Measurements from ENCODE around the gene RPP30.
"Not testable (repeated sequence)": the region's sequence is repeated elsewhere in the genome, so short reads cannot be mapped to it uniquely, and the experiment has no call there.

The RPP30 gene

GRCh38 chr10:90917968-90918318 lies 46.2 kb downstream of the RPP30 start:
- DNase-seq: no peak

GRCh38 chr10:90919683-90920574 lies 48.2 kb downstream of the RPP30 start:
- no peak for DNase-seq

- no peak for DNase-seq
Observed at GRCh38 chr10:90920986-90921666, 49.4 kb downstream of the RPP30 start, which contains the start of gene ANKRD1. Gene ANKRD1 (minus strand): TSS chr10:90921087. CDS start chr10:90921027, 60 bp downstream.

GRCh38 chr10:90921906-90922305 lies 50.1 kb downstream of the RPP30 start:
- no peak for DNase-seq

- DNase-seq: no peak
Observed at GRCh38 chr10:90923111-90923731, 51.4 kb downstream of the RPP30 start.

DNA sequence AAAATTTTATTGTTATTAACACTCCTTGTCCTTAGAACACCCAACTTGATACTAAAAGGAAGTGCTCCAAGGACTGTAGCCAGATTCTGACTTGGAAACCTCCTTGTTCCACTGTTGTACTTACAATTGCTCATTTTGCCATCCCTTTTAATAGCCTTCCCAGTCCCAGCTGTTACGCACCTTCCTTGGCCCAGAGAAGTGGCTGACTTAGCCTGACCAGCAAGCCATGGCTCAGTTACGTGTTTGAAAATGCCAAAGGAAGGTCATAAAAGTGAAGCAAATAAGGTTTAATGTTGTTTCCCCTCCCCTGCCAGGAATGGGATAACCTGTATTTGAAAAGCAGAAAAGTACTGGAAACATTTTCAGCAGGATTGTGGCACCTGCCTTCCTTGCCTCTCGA lies 52.8 kb downstream of the RPP30 start:
- DNase-seq: no peak

GRCh38 chr10:90925079-90926029 lies 53.6 kb downstream of the RPP30 start:
- DNase-seq: no peak

DNA sequence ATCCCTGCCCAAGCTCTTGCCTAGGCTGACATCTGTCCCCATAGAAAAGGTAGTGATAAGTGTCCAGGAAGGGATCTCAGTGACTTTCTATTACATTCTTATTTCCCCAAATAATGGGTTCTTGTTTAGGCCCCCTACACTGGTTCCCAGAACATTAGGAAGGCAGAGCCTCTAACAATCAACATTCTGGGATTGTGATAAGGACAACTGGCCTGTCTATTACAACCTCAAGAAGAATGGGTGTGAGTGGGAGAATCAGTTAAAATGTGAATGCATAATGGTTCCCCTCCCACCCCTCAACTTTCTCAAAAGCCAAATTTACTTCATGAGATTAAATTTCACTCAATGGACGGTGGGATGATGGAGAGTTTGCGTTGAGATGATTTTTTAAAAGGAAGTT lies 55.5 kb downstream of the RPP30 start:
- DNase-seq: no peak

GRCh38 chr10:90929179-90929578 lies 57.4 kb downstream of the RPP30 start:
- no peak for DNase-seq

GRCh38 chr10:90930070-90930837 lies 58.5 kb downstream of the RPP30 start:
- no peak for DNase-seq

DNA sequence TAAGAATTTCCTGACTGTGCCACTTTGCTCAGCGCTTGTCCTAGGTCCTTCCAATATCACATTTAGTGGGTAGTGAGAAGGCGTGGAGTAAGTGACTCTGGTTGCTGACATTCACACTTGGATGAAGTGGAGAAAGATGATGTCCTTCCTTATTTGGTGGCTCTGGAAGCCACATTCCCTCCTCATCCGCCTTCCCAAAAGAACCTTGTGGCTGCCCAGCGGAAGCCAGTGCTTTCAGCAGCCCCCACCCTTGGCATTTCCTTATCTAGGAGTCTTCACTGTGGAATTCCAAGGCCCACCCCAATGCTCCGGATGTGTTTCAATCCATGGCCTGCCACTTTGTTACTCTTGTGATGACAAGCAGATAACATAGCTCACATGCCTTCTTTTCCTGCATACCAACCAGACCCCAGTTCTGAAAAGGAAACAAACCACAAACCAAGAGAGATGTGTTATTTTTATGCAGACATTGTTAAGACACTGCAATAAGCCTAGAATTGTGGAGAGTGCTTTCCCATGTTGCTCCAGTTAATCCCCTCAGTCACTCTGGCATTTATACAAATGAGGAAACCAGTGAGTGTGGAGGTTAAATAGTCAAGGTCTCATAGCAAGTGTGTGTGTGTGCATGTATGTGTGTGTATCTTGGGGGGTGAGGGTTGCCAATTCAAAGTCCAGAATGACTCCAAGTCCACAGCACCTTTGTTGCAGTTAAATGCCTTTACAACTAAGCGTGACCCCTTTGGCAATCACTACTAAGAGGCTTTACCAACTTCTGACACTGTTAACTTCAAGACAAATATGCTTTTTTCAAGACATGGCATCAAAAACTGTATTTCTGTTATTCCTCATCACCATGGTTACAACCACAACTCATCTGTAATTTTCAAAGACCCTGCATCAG lies 59.4 kb downstream of the RPP30 start:
- no peak for DNase-seq

DNA sequence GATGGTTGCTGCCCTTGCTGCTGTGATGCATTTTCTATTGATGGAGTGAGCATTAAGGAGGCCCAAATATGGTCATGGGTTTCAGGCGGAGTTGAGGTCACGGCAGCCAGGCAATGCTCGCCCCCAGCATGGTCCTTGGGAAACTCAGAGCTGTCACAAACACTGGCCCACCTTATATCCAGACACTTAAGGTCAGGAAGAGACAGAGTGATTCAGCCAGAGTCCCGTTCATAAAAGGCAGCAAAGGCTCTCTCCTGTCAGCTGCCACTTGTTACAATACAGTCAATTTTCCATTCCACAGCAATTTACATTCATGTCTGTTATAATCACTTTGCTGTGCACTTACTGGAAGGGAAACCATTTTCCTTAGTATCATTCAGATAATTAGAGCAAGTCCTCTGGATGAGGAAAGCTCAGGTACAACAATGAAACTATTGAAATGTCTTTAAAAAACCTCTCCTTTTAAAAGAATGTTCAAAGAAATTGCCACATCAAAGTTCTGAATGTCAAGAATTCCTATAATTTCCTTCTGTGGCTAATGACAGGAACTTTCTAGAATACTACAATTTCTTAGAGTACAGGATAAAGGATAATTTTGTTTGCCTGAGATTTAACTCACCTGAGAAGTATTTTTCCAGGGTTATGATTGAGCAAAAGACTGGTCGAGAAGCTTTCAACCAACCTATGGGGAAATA lies 64.0 kb downstream of the RPP30 start:
- no peak for DNase-seq

DNA sequence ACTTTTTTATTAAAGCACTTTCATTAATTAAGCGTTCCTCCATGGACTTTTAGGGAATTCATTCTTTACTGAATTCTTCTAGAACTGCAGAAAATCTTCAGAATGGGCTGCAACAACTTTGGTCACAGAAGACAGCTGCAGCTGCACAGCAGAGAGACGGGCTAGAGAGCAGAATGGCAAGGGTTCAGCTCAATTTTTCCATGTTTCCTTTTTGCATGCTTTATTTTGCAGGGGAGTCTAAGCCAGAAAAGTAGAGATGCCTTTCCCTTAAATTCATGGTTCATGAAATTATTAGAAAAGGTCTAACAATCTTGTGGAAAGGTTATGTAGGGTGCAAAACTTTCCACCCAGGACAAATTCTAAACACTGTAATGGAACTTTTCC lies 64.5 kb downstream of the RPP30 start:
- no peak for DNase-seq

DNA sequence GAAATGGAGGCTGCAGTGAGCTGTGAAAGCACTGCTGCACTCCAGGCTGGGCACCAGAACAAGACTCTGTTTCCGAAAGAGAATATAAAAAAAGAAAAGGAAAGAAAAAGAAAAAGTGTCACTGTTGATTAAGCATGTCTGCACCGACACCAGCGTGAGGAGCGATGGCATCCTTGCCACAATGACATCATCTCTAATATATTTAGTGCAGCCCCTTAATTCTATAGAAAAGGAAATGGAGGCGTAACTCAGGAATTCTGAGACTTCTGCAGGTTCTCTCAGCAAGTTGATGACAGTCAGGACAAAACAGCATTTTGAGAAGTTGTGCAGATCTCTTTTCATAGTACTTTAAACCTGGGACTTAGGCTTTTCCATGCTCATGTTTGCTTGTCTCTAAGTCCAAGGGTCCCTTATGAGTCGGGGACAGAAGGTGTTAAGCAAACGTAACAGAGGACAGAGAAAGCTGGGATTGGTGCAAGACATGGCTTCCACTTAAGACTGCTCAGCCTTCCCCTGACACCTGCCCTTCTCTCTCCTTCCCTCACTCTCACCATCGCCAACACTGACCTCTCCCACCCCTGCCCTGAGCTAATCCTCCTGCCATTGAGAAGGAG lies 66.0 kb downstream of the RPP30 start:
- DNase-seq: no peak

GRCh38 chr10:90939116-90939515 lies 67.3 kb downstream of the RPP30 start:
- no peak for DNase-seq

DNA sequence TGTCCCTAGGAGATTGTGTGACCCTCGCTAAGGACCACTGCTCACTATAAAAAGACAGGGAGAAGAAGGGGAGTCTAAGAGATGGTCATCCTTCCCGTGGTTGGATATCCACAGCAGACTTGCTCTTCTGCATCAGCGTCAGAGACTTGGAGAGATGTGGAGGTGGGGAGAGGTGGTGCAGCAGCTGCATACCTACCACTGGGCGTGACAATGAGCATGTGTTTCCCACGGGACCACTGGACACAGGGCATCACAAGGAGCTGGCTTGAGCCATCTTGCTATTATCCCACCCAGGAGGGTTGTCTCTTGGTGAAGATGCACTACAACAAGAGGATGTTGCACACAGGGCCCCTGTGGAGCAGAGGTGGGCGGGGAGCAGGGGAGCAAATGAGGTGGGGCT lies 67.9 kb downstream of the RPP30 start:
- DNase-seq: no peak

- DNase-seq: not testable (repeated sequence)
Observed at GRCh38 chr10:90942980-90943379, 71.2 kb downstream of the RPP30 start.

- DNase-seq: no peak
Observed at GRCh38 chr10:90944749-90945148, 73.0 kb downstream of the RPP30 start.

GRCh38 chr10:90945491-90946070 lies 73.8 kb downstream of the RPP30 start:
- DNase-seq: no peak
